HG03060 (cell line): ENCODE measurements around the gene TMEM248.
"Not testable (repeated sequence)": the region's sequence is repeated elsewhere in the genome, so short reads cannot be mapped to it uniquely, and the experiment has no call there.

ENCODE experiments used
- ATAC-seq: cut with Tn5 transposase; IDR thresholded peaks from one replicate; pipeline ENCODE4 v1.9.1; 2021; ENCODE audit warnings: low read depth, moderate number of reproducible peaks; ENCODE audit not compliant: unreplicated experiment

TMEM248 gene

DNA sequence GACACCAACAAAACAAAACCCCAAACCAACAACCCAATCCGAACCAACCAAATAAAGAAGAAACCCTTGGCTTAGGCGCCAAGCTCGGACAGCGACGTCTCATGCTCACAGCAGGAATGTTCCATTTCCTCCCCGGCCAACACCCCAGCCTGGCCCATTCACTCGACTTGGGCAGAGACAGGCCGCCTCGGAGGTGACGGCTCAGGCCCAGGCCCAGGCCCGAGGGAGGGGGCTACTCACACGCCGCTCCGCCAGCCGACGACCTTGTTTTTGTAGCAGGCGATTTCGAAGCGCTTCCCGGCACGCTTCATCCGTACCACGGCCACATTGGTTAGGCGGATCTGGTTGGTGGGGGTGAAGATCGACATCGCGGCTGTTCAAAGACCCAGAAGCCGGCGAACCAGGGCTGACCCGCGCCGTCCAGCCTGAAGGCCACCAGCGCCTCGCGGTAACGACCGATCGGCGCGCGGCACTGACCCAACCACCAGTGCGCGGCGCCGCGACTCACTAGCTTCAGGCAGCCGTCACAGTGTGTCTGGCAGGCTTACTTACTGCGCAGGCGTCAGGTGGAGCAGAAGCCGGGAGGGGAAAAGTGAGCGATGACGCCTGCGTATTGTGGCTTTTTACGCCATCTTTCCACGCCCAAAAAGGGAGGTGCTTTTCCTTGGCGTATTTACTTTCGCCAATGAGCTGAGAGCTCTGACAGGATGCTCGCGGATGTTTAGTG is 74.2 kb downstream of the TMEM248 start, which contains the start of gene SBDS:
Gene SBDS, minus strand, starts transcription at position 537 of the 727 bp plus-strand sequence. Its CDS starts 169 bp downstream, at position 368.
- peak; percentile 56 for ATAC-seq

DNA sequence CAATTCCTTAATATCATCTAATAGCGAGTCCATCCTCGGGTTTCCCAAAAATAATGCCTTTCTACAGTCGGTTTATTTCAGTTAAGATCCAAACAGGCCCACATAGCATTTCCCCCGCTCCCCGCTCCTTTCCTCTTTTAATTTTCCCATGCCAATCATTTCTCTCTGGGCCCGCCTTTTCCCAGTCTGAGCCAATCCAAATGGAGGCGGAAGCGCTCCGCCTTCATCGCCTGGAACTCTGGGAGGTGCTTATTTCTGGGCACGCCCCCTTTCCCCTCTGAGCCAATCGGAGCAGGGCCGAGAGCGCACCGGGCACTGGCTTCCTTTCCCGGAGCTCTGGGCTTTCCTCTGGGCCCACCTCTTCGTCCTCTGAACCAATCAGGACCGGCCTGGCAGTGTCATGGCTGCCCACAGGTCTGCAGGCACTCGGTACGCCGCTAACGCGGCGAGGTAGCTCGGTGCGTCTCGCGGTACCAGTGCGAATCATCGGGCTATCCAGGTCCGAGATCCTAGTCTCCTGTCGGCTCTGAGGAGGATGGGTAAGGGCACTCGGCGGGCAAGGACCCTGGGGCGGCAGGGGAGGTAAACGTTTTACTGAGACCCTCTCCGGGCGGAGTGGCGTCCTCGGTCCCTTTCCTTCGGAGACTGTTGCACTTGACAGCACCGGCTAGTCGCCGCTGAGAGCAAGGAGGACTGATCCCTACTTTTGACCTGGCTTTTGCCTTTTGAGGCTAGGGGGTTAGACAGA is 75.6 kb downstream of the TMEM248 start, which contains the start of gene TYW1:
Gene TYW1, plus strand, starts transcription at position 390 of the 748 bp plus-strand sequence. Its CDS starts 146 bp downstream, at position 536.
- ATAC-seq, result peak; percentile 71

DNA sequence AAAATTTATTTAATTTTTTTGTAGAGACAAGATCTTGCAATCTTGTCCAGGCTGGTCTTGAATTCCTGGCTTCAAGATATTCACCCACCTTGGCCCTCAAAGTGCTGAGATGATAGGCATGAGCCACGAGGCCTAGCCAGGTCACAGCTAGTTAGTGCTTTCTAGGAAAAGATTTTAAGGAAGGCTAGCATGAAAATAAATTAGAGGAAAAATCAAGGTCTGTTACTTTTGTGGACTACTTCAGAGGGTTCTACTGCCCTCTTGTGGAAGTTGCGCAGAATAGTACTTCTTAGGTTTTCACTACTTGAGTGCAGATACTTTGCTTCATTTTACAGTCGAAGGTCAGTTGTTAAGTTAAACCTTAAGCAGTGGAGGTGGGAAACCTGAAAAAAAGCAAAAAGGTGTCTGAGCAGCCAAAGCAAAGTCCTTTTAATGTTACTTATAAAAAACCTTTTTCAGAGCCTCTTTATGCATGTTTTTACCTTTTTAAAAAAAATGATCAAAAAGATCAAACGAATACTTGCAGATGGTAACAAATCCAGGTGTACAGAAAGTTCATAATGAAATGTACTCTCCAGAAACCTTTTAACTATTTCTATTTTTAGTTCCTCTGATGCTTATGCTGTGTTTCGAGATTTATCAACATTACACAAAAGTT is 79.7 kb downstream of the TMEM248 start:
- ATAC-seq, result not testable (repeated sequence)

DNA sequence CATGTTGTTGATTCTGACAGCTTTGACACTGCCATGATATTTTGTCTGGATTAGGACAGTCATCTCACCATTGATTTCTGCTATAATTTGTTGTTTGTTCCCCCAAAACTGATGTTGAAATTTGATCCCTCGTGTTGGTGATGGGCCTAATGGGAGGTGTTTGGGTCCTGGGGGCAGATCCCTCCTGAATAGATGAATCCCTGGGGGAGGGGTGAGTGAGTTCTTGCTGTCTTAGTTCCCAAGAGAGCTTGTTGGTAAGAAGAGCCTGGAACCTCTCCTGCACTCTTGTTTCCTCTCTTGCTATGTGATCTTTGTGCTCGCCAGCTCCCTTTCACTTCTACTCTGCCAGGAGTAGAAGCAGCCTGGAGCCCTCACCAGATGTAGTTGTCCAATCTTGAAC is 83.1 kb downstream of the TMEM248 start:
- not testable (repeated sequence) for ATAC-seq

DNA sequence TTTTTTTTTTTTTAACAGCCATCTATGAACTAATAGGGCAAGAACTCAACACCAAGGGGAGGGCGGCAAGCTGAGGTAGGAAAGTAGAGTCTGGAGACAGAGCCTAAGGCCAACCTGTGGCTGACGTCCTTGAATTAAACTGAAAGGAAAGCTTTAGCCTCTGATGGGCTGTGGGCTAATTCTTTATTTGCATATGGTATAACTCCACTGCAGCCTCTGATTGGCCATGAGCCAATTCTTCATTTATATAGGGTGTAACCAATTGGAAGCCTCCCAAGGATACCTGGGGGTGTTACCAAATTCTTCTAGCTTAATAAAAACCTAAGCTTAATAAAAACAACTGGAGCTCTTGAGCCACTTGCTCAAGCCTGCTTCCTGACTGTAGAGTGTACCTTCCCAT is 85.9 kb downstream of the TMEM248 start:
- no peak for ATAC-seq
